Spleen (tissue), 11 donors: Measurements from ENCODE around the gene DPH6. TPM values are rescaled to one million over a fixed set of nuclear protein-coding genes. Genes with fewer than 3 reads are reported as not detected.
"Not testable (repeated sequence)": the region's sequence is repeated elsewhere in the genome, so short reads cannot be mapped to it uniquely, and the experiment has no call there.

Experiments used
- DNase-seq: peaks from one replicate; pipeline ENCODE4 v3.0.0-alpha.2; 2020
- H3K27ac ChIP-seq, 8 donors: fragments of 200-600 bp; sonication (generic) in 7 of 8; 1 replicate in 4 of 8; 2 replicates in 4 of 8; pipeline versions ENCODE4 v1.5.0 to v1.8.0; 2016 to 2021; ENCODE audit warnings: inconsistent platforms in 4 of 8, mild to moderate bottlenecking in 4 of 8, moderate library complexity in 1 of 8
- H3K27me3 ChIP-seq, 7 donors: fragments of 200-600 bp; sonication (generic) in 6 of 7; replicated peaks in 1 of 7; 1 replicate in 4 of 7; 2 replicates in 3 of 7; pipeline versions ENCODE4 v1.5.0 to v1.8.0; 2016 to 2021; ENCODE audit warnings: inconsistent platforms in 3 of 7, mild to moderate bottlenecking in 1 of 7
- H3K36me3 ChIP-seq, 6 donors: fragments of 200-600 bp; sonication (generic) in 5 of 6; 1 replicate in 4 of 6; 2 replicates in 2 of 6; pipeline versions ENCODE4 v1.5.0 to v1.8.0; 2016 to 2021; ENCODE audit warnings: inconsistent platforms in 2 of 6
- H3K4me1 ChIP-seq, 6 donors: fragments of 200-600 bp; sonication (generic) in 5 of 6; 1 replicate in 3 of 6; 2 replicates in 3 of 6; pipeline versions ENCODE4 v1.5.0 to v1.8.0; 2016 to 2021; ENCODE audit warnings: inconsistent platforms in 3 of 6
- H3K4me3 ChIP-seq, 8 donors: fragments of 200-600 bp; sonication (generic) in 7 of 8; 1 replicate in 4 of 8; 2 replicates in 4 of 8; pipeline versions ENCODE4 v1.5.0 to v1.8.0; 2016 to 2021; ENCODE audit warnings: inconsistent platforms in 4 of 8, mild to moderate bottlenecking in 4 of 8, moderate library complexity in 2 of 8
- H3K9me3 ChIP-seq, 8 donors: fragments of 200-600 bp; sonication (generic) in 7 of 8; 1 replicate in 4 of 8; 2 replicates in 4 of 8; pipeline versions ENCODE4 v1.5.0 to v1.8.0; 2016 to 2021; ENCODE audit warnings: inconsistent platforms in 4 of 8
- POLR2A ChIP-seq, 3 donors: fragments of 450-650 bp; IDR thresholded peaks; one replicate each; pipeline ENCODE4 v1.5.1; 2017; ENCODE audit warnings: antibody characterized with exemption in 3 of 3, mild to moderate bottlenecking in 1 of 3
- POLR2AphosphoS5 ChIP-seq, 3 donors: sonication (generic); formaldehyde crosslinking; IDR thresholded peaks; one replicate each; pipeline ENCODE4 v1.5.1; 2017; ENCODE audit warnings: antibody characterized with exemption in 3 of 3
- WGBS, 5 donors: extraction: QIAGEN DNeasy Blood & Tissue Kit in 3 of 5; methylation state at CpG; one replicate each; pipeline versions ENCODE4 v1.1.5 to v1.1.7; 2013 to 2018; 5-methylcytosine and 5-hydroxymethylcytosine counted together
- intact Hi-C: fragments of 100-400 bp; cut with DNase I; formaldehyde crosslinking; loops from one replicate; pipeline ENCODE4 v1.15.0; 2023; ENCODE audit warnings: low total_unique reads
- polyA plus RNA-seq, 3 donors: library from polyadenylated mRNA; stranded (reverse); fragments of 200-250 nt; gene quantifications; one replicate each; pipeline ENCODE4 v1.2.1, GENCODE V29; 2013
- total RNA-seq, 7 donors: library from RNA; depleted of rRNA in 3 of 7; stranded (reverse); fragments of >200 nt in 3 of 7; fragmentation: NEBNext Ultra II Directional in 4 of 7; extraction: Animal tissue kit (Norgen Biotek cat#: 25700) in 4 of 7; gene quantifications; one replicate each; pipeline versions ENCODE4 v1.1.0 to v1.2.1, GENCODE V29; 2016 to 2021
- TF ChIP-seq, protein P1 (sequence below), 11 experiments: fragments of 200-600 bp in 7 of 11; fragments of 450-650 bp in 4 of 11; sonication (generic) in 4 of 11; IDR thresholded peaks in 8 of 11; conservative IDR thresholded peaks in 3 of 11; 1 replicate in 7 of 11; 2 replicates in 4 of 11; pipeline versions ENCODE4 v1.4.0 to v1.8.0; 2016 to 2021; ENCODE audit warnings: antibody characterized with exemption in 11 of 11, inconsistent platforms in 4 of 11, mild to moderate bottlenecking in 1 of 11
- donor health status: healthy with polysubstance abuse.
- donor health status: DM: no; HTN: no; CAD: no; lungs with moderate emphysema.
- donor health status: DM: no; HTN: no; CAD: no.
- donor health status: Bipolar disorder and iron deficiency.
- donor health status: healthy.
- donor health status: DM: no; HTN: no; CAD: no.
- donor health status: DM: yes; HTN: yes; CAD: no.

Gene DPH6
- total and polyA plus RNA-seq, 10 donors: 4.0 to 26.9 (median 15.2) TPM

GRCh38 chr15:35379972-35380371 lies 166.0 kb downstream of the DPH6 start:
- intact Hi-C loops: no loop called here
- peaks cover 0 to 30% (median 0%) of the 10 kb centered on the region in 6 donors for H3K36me3 ChIP-seq
- no peaks in the 10 kb centered on the region for H3K4me1 ChIP-seq
- H3K4me3 ChIP-seq: no peak overlapping the region
- 86 to 100% (median 89%) methylated on average over 1 of the region's 1 CpG for WGBS, 5 donors
- H3K27ac ChIP-seq: no peak overlapping the region
- TF ChIP-seq POLR2A (IDR thresholded peaks at IDR 0.05): no peak
- no peak for TF ChIP-seq POLR2AphosphoS5 (IDR thresholded peaks at IDR 0.05)
- TF ChIP-seq, protein P1, sequence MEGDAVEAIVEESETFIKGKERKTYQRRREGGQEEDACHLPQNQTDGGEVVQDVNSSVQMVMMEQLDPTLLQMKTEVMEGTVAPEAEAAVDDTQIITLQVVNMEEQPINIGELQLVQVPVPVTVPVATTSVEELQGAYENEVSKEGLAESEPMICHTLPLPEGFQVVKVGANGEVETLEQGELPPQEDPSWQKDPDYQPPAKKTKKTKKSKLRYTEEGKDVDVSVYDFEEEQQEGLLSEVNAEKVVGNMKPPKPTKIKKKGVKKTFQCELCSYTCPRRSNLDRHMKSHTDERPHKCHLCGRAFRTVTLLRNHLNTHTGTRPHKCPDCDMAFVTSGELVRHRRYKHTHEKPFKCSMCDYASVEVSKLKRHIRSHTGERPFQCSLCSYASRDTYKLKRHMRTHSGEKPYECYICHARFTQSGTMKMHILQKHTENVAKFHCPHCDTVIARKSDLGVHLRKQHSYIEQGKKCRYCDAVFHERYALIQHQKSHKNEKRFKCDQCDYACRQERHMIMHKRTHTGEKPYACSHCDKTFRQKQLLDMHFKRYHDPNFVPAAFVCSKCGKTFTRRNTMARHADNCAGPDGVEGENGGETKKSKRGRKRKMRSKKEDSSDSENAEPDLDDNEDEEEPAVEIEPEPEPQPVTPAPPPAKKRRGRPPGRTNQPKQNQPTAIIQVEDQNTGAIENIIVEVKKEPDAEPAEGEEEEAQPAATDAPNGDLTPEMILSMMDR (IDR thresholded peaks at IDR 0.05 in 8 of 11, conservative IDR thresholded peaks at IDR 0.05 in 3 of 11): no peak
- no peak for DNase-seq
- no peaks in the 10 kb centered on the region for H3K27me3 ChIP-seq
- peaks cover 0 to 11% (median 4%) of the 10 kb centered on the region in 8 donors for H3K9me3 ChIP-seq

DNA sequence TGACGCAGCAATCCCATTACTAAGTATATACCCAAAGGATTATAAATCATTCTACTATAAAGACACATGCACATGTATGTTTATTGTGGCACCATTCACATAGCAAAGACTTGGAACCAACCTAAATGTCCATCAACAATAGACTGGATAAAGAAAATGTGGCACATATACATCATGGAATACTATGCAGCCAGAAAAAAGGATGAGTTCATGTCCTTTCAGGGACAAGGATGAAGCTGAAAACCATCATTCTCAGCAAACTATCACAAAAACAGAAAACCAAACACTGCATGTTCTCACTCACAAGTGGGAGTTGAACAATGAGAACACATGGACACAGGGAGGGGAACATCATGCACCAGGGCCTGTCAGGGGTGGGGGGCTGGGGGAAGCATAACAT lies 167.5 kb downstream of the DPH6 start:
- Histone ChIP-seq H3K36me3 (peaks cover 0 to 32% (median 0%) of the 10 kb centered on the region in 6 donors), H3K9me3 (peaks cover 0 to 11% (median 4%) of the 10 kb centered on the region in 8 donors)
- H3K27me3 ChIP-seq, H3K4me1 ChIP-seq, DNase-seq, H3K27ac ChIP-seq, intact Hi-C loops, H3K4me3 ChIP-seq: not testable (repeated sequence)
- WGBS, 5 donors: 95 to 100% (median 96%) methylated on average over 1 of the region's 1 CpG

- intact Hi-C loops: no loop called here
- DNase-seq: no peak
- Histone ChIP-seq H3K27ac (no peak overlapping the region), H3K27me3 (no peaks in the 10 kb centered on the region), H3K36me3 (peaks cover 0 to 46% (median 6%) of the 10 kb centered on the region in 6 donors), H3K9me3 (peaks cover 0 to 11% (median 4%) of the 10 kb centered on the region in 8 donors), H3K4me1 (no peaks in the 10 kb centered on the region), H3K4me3 (no peak overlapping the region)
- TF ChIP-seq POLR2A (IDR thresholded peaks at IDR 0.05): no peak
- TF ChIP-seq POLR2AphosphoS5 (IDR thresholded peaks at IDR 0.05): no peak
- TF ChIP-seq, protein P1 (IDR thresholded peaks at IDR 0.05 in 8 of 11, conservative IDR thresholded peaks at IDR 0.05 in 3 of 11): no peak
These were observed 169.3 kb downstream of the DPH6 start for GRCh38 chr15:35376707-35377106.

DNA sequence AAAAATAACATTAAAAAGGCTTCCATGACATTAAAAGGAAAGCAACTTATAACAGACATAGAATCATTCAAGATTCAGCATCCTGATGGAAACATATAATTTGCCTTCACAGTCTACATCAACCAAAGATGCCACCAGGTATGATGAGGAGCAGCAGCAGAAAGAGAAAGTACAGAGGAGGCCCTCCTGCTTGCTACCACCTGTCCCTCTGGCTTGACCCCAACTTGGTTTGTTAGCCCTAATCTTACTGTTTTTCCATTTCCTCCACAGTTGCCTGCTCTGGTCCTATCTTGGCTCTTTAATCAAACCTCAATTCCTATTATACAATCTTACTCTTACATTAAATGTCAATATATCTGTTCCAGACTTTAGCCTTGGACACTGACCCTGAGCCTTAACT lies 171.3 kb downstream of the DPH6 start:
- Histone ChIP-seq H3K36me3 (peaks cover 0 to 49% (median 6%) of the 10 kb centered on the region in 6 donors), H3K27ac (no peak overlapping the region)
- intact Hi-C loops: no loop called here

More for the DNA sequence above, 171.3 kb downstream of the DPH6 start:
- TF ChIP-seq, protein P1 (IDR thresholded peaks at IDR 0.05 in 8 of 11, conservative IDR thresholded peaks at IDR 0.05 in 3 of 11): no peak
- TF ChIP-seq POLR2A (IDR thresholded peaks at IDR 0.05) (no peak), POLR2AphosphoS5 (IDR thresholded peaks at IDR 0.05) (no peak)
- Histone ChIP-seq H3K4me3 (no peak overlapping the region), H3K27me3 (no peaks in the 10 kb centered on the region), H3K9me3 (peaks cover 0 to 11% (median 4%) of the 10 kb centered on the region in 8 donors), H3K4me1 (no peaks in the 10 kb centered on the region)
- DNase-seq: no peak
